Activated CD8-positive, alpha-beta memory T cell treated with anti-CD3 and anti-CD28 coated beads for 1 hour (primary cell): ENCODE measurements around the gene ME2.
"Not testable (repeated sequence)": the region's sequence is repeated elsewhere in the genome, so short reads cannot be mapped to it uniquely, and the experiment has no call there.

Source experiments
- DNase-seq, 2 donors: peaks; one replicate each; pipeline ENCODE4 v3.0.0-alpha.2; 2020; ENCODE audit warnings: low read depth in 1 of 2; ENCODE audit errors: extremely low read depth in 1 of 2

ME2 gene

DNA sequence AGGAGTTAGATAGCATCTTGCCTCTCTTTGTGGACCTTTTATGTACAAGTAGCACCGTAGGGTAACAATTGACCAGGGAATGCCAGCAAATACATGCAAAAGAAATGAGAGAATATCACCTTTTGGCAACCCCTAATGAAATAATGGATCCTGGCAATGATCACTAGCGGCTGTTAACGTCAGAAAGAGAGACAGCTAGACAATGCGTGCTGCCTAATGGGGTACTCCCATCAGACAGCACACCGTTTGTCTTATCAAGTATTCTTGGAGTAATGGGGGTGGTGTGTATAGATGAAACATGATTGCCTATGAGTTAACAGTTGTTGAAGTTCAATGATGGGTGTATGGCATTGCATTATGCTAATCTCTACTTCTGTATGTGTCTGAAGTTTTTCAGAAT, 90.5 kb downstream of the ME2 start:
- no peak for DNase-seq

DNA sequence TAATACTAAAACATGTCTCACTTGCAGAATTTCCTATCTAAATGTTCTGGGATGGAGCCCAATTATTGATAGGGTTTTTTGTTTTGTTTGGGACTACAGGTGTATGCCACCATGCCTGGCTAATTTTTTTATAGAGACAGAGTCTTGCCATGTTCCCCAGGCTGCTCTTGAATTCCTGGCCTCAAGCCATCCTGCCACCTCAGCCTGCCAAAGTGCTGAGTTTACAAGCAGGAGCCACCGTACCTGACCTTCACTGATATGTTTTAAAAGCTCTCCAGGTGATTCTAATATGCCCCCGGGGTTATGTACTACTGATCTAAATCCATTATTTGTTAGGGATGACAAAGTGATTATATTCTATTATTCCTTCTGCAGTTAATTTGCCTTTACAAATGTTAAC, 91.1 kb downstream of the ME2 start:
- no peak for DNase-seq

DNA sequence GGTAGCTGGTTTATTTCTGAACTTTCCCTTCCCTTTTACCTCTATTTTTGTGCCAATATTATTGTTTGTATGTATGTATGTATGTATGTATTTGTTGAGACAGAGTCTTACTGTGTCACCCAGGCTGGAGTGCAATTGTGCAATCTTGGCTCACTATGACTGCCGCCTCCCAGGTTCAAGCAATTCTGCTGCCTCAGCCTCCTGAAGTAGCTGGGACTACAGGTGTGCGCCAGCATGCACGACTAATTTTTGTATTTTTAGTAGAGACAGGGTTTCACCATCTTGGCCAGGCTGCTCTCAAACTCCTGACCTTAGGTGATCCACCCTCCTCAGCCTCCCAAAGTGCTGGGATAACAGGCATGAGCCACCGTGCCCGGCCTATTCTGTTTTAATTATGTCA, 93.5 kb downstream of the ME2 start:
- DNase-seq, result not testable (repeated sequence)

DNA sequence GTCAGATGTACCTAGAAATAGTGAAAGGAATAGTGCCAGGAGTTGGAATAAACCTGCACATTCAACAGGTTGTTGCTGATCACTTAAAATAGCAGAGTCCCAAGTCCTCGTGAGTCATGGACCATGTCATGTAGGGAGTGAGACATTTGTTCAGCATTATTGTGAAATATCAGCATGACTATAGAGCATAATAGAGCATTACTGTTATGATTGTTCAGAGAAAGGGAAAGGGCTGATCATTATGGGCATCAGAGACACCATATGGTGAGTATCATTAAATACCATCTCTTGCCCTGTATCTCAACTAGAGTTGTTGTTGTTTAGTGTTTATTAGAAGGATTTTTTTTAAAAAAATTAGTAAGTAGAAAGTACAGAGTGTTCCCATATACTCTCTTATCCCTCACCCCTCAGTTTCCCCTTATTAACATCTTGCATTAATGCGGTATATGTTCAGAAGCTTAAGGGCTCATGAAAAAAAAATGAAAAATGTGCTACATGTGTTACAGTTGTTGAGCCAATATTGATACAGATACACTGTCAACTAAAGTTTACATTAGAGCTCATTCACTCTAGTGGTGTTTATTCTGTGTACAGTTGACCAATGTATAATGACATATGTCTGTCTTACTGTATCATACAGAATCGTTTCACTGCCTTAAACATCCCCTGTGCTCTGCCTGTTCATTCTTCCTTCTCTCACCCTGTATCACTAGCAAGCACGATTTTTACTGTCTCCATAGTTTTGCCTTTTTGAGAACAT, 94.6 kb downstream of the ME2 start:
- no peak for DNase-seq

DNA sequence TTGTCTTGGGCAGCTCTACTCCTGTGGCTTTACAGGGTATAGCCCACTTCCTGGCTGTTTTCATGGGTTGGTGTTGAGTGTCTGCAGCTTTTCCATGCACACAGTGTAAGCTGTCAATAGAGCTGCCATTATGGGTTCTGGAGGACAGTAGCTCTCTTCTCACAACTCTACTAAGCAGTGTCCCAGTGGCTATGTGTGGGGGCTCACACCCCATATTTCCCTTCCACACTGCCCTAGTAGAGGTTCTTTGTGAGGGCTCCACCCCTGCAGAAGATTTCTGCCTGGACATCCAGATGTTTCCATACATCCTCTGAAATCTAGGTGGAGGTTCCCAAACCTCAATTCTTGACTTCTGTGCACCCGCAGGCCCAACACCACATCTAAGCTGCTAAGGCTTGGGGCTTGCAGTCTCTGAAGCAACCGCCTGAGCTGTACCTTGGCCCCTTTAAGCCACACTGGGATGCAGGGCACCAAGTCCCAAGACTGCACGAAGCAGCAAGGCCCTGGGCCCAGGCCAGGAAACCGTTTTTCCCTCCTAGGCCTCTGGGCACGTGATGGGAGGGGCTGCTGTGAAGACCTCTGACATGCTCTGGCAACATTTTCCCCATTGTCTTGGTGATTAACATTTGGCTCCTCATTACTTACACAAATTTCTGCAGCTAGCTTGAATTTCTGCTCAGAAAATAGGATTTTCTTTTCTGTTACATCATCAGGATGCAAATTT, 98.3 kb downstream of the ME2 start:
- DNase-seq, result no peak

DNA sequence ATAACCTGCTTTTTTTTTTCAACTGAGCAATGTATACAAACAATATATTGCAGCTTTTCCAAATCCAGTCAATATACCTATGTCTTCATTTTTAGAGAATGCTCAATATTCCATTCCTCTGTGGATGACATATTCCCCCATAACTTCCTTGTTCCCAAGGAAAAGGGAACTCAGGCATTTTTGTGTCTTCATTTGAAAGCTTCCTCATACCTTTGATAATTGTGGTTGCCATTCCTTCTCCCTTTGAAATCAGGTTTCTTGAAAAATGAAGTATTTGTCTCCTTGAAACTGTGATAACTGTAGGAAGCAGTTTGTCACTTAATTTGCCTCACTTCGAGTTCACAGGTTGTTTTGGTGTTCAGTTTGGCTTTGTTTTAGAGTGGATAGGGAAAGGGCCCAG, 102.5 kb downstream of the ME2 start:
- no peak for DNase-seq

DNA sequence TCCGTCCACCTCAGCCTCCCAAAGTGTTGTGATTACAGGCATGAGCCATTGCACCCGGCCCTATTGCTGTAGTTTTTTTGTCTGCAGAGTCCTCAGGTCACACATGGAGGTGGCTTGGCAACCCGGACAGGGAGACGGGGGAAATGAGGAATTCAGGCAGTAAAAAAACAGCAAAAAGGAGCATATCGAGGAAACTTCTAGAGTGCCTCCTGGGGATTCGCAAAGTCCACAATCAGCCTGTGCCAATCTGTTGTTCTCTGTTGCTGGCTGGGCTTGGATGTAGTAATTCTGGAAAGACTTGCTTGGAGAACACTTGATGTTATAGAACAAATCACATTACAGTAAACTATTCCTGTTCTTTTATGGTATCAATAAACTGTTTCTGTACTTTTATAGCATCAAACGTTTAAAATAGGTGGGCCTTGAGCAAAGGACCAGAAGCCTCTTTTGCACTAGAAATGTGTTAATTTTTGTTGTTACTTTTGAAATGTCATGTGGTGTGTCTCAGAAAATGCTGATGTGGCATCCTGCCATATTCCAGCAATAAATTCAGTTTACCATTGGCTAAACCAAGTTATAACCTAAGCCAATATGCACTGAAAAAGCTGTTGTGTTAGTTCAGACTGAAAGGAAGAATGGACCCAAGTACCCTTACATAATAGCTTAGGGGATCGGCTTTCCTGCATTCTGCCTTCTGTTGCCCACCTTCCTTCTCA, 103.3 kb downstream of the ME2 start:
- DNase-seq, result no peak

DNA sequence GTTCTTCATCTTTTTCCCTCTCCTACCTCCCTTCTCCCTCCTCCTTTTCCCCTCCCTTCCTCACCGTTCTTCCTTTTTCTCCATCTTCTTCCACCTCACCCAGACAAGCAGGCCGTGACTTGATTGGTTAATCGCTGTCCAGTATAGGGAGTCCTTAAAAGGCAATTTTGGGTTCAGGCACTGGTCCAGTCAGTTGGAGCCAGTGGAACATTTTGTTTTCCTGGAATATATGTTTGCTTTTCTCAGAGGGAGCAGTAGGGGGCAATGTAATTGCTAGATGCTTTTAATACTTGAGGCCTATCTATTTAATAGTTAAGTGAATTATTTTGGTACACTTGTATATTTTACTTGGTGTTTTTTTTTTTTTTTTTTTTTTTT, 103.9 kb downstream of the ME2 start:
- no peak for DNase-seq

DNA sequence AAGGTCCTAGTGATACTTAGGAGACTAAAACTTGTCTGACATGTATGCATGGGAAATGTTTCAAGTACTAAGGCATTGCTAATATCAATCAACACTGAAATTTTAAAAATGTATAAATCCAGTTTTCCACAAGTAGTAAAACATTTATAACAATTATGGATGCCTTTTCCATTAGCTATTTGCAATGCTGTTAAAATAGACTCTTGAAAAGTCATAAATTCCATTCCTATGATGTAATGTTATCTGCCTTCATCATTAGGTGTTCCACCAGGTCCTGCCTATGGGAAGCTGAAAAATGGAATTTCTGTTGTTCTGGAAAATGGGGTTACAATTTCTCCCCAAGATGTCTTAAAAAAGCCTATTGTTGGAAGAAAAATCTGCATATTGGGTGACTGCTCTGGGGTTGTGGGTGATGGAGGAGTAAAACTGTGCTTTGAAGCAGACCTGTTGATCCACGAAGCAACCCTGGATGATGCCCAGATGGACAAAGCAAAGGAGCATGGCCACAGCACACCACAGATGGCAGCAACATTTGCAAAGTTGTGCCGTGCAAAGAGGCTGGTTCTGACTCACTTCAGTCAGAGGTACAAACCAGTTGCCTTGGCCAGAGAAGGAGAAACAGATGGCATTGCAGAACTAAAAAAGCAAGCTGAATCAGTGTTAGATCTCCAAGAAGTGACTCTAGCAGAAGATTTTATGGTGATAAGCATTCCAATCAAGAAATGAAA, 107.6 kb downstream of the ME2 start:
- DNase-seq, result no peak

DNA sequence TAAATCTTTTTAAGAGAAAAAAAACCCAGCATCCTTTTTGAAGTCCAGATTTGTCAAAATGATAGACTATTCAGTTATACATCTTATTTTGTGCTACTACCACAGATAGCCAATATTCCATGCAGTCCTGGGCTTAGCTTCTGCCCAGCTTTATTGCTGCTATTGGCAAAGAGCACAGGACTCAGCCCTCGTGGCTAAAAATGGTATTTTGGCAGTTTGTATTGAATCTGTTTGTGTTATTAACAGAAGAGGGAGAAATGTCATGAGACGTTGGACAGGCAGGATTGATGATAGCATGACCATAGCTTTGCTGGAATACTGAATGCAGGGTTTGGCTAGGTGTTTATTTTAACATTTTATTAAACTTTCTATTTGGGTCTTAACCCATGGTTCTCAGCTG, 108.3 kb downstream of the ME2 start:
- DNase-seq, result no peak

DNA sequence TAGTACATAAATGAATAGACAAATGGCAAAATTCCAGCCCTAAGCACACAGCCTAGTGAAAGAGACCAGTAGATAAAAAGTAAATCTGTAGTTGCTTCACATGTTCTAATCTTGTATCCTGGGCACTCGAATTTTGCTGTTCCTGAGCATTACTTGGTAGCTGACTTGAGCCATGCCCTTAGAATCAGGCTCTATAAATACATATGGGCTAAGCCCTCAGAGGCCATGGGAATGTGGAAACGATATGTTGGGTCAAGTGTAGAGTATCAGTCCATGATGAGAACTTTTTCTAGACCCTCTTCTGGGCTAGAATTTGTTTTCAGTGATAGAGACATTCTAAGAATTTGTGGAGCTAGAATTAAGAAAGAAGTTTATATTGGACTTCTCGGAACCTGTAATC, 110.8 kb downstream of the ME2 start:
- no peak for DNase-seq

DNA sequence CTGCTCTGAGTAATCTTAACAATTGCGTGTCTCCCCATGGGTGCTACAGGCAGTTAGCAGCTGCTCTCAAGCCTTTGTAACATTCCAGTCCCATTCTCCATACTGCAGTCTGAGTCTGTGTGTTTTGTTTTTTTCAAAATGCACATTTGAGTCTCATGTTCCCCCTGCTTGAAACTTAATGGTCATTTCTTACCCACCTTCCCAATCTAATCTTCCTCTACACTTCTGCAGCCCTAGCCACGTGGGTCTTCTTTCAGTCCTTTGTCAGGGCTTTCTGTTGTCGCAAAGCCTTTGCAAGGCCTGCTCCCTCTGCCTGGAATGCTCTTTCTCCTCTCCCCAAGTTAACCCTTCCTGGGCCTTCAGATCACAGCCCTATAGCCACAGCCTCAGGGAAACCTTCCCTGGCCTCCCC, 113.4 kb downstream of the ME2 start:
- no peak for DNase-seq

DNA sequence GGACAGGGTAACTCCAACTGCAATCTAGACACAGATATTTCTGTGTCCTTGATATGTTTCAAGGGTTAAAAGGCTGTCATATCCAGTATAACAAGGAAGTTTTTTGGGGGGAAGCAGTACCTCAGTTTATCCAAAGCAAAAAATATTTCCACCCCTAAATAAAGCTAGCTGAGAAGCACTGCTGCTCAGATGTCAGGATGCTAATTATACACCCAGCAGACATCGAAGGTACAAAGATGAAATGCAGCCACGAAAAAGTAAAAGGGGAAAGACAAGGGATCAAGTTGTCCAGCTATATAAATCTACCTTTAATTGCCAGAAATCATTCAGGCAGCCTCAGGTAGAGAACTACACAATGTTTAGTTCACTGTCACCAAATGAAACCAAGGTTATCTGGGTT, 115.1 kb downstream of the ME2 start:
- no peak for DNase-seq

DNA sequence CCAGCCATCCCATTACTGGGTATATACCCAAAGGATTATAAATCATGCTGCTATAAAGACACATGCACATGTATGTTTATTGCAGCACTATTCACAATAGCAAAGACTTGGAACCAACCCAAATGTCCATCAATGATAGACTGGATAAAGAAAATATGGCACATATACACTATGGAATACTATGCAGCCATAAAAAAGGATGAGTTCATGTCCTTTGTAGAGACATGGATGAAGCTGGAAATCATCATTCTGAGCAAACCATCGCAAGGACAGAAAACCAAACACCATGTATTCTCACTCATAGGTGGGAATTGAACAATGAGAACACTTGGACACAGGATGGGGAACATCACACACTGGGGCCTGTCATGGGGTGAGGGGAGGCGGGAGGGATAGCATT, 124.3 kb downstream of the ME2 start:
- DNase-seq, result not testable (repeated sequence)
